ENCODE data around the gene ANTXR1. TPM values are rescaled to one million over a fixed set of nuclear protein-coding genes. Genes with fewer than 3 reads are reported as not detected.

ANTXR1 gene
- total and polyA plus RNA-seq, 5 donors from 2014 or later = not detected

DNA sequence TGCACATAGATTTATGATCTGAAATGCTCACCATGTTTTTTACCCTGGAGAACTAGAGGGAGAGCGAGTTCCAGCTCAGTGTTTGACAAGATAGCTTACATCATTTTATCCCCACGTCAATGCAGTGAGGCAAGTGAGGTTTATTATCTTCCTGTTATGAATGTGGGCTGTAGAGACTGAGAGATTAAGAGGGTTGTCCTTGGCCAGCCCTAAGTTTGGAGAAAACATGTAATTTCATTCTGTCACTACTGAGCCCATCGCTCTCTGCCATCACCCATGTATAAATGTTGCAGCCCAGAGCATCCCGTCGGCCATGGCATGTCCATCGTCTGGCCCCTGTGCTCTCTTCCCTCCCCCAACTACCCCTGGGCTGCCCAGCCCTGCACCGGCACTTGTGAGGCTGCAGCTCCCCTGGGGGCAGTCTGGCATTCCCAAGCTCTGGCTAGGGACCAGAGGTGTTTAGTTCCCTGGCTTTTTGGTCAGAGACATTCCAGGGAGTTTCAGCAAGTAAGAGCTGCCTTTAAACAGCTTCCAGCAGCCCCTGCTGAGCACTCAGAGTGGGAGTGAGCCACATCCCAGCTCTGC is 136.7 kb downstream of the ANTXR1 start:
- H3K36me3 Mint-ChIP-seq = no peaks in the 10 kb centered on the region
- no peaks in the 10 kb centered on the region for H3K9me3 Mint-ChIP-seq
- no peaks in the 10 kb centered on the region for H3K4me1 ChIP-seq (ENCODE audit: control insufficient read depth, insufficient read depth, low read length, poor library complexity, severe bottlenecking)
- no peak overlapping the region for H3K27ac Mint-ChIP-seq
- H3K9me3 ChIP-seq (ENCODE audit: control insufficient read depth in 2 of 2, low read length in 2 of 2) = no peaks in the 10 kb centered on the region
- no peak for ATAC-seq (ENCODE audit: low read depth in 2 of 2)
- no peaks in the 10 kb centered on the region for H3K27me3 ChIP-seq (ENCODE audit: control insufficient read depth, insufficient read depth, low read length)
- DNase-seq = no peak
- H3K4me1 Mint-ChIP-seq = no peaks in the 10 kb centered on the region
- H3K36me3 ChIP-seq (ENCODE audit: control insufficient read depth, insufficient read depth, low read length) = no peaks in the 10 kb centered on the region
- no peak overlapping the region for H3K4me3 Mint-ChIP-seq
- no peak overlapping the region for H3K27ac ChIP-seq (ENCODE audit: insufficient read depth, low read length, poor library complexity, severe bottlenecking)
- no peaks in the 10 kb centered on the region for H3K27me3 Mint-ChIP-seq
- H3K4me3 ChIP-seq (ENCODE audit: low read depth, low read length) = no peak overlapping the region

- Mint-ChIP-seq H3K36me3 (no peaks in the 10 kb centered on the region), H3K9me3 (peaks cover 0 to 2% (median 0%) of the 10 kb centered on the region in 7 donors), H3K27me3 (no peaks in the 10 kb centered on the region), H3K4me1 (no peaks in the 10 kb centered on the region), H3K4me3 (no peak overlapping the region), H3K27ac (no peak overlapping the region)
- H3K36me3 ChIP-seq (ENCODE audit: control insufficient read depth, insufficient read depth, low read length) = no peaks in the 10 kb centered on the region
- DNase-seq = no peak
- no peak overlapping the region for H3K27ac ChIP-seq (ENCODE audit: insufficient read depth, low read length, poor library complexity, severe bottlenecking)
- no peak for ATAC-seq (ENCODE audit: low read depth in 2 of 2)
- no peaks in the 10 kb centered on the region for H3K4me1 ChIP-seq (ENCODE audit: control insufficient read depth, insufficient read depth, low read length, poor library complexity, severe bottlenecking)
- H3K4me3 ChIP-seq (ENCODE audit: low read depth, low read length) = no peak overlapping the region
- no peaks in the 10 kb centered on the region for H3K9me3 ChIP-seq (ENCODE audit: control insufficient read depth in 2 of 2, low read length in 2 of 2)
- H3K27me3 ChIP-seq (ENCODE audit: control insufficient read depth, insufficient read depth, low read length) = no peaks in the 10 kb centered on the region
Observed at GRCh38 chr2:69151931-69152330, 139.0 kb downstream of the ANTXR1 start.

DNA sequence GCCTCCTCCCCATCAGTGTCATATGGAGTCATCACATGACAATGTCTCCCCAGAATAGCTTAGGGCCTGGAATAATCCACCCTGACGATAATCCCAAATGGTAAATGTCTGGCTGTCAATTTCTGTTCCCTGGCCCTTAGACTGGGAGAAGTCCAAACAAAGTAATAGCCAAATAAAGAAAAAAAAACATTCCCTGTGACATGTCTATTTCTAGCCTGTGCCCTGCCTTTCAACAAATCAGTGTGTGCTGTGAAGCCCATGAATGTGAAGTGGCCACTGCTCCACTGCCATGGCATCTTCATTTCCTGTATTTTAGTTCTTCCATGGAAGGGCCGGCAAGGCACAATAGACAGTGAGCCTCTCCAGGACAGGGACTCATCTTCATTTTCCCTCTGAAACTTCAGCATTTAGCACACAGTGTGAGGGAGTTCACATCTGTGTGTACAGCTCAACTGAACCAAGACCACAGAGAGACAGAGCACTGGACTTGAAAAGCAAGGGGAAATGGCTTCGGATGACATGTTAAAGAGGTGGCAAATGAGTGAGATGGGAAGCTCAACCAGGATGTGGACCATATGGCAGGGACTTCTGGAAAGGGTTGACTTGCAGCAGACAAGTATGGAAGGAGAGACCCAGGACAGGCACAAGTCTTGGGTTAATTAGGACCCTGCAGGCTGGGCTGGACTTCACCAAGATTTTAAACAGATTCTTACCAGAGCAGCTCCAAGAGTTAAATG is 140.0 kb downstream of the ANTXR1 start:
- H3K27me3 ChIP-seq (ENCODE audit: control insufficient read depth, insufficient read depth, low read length) = no peaks in the 10 kb centered on the region
- no peak for DNase-seq
- H3K4me3 ChIP-seq (ENCODE audit: low read depth, low read length) = no peak overlapping the region
- H3K36me3 ChIP-seq (ENCODE audit: control insufficient read depth, insufficient read depth, low read length) = no peaks in the 10 kb centered on the region
- Mint-ChIP-seq H3K4me1 (no peaks in the 10 kb centered on the region), H3K9me3 (peaks cover 0 to 2% (median 0%) of the 10 kb centered on the region in 7 donors), H3K36me3 (no peaks in the 10 kb centered on the region), H3K4me3 (no peak overlapping the region), H3K27me3 (no peaks in the 10 kb centered on the region), H3K27ac (no peak overlapping the region)
- no peak overlapping the region for H3K27ac ChIP-seq (ENCODE audit: insufficient read depth, low read length, poor library complexity, severe bottlenecking)
- H3K4me1 ChIP-seq (ENCODE audit: control insufficient read depth, insufficient read depth, low read length, poor library complexity, severe bottlenecking) = no peaks in the 10 kb centered on the region
- H3K9me3 ChIP-seq (ENCODE audit: control insufficient read depth in 2 of 2, low read length in 2 of 2) = no peaks in the 10 kb centered on the region
- ATAC-seq (ENCODE audit: low read depth in 2 of 2) = no peak

DNA sequence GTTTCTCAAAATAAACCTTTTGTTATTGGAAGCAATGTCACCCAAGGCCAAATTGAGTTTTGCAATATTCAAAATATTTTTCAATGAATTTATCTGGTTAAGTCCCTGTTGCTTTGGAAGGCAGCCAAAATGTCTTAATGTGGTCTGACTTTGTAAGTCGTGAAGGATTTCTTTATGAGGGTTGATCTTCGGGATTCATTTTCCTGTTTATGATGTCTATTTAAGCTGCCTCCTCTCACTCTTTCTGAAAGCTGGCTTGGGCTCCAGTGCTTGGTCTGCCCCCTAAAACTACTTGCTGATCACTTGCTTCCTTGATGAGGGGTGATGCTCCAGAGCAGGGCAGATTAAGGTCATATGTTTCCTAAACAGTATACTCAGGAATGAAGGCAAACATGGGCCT is 141.1 kb downstream of the ANTXR1 start:
- Mint-ChIP-seq H3K4me3 (no peak overlapping the region), H3K36me3 (no peaks in the 10 kb centered on the region), H3K27ac (no peak overlapping the region), H3K27me3 (no peaks in the 10 kb centered on the region), H3K9me3 (peaks cover 0 to 2% (median 0%) of the 10 kb centered on the region in 7 donors), H3K4me1 (no peaks in the 10 kb centered on the region)
- H3K36me3 ChIP-seq (ENCODE audit: control insufficient read depth, insufficient read depth, low read length) = no peaks in the 10 kb centered on the region
- H3K27me3 ChIP-seq (ENCODE audit: control insufficient read depth, insufficient read depth, low read length) = peaks cover 5% of the 10 kb centered on the region
- H3K27ac ChIP-seq (ENCODE audit: insufficient read depth, low read length, poor library complexity, severe bottlenecking) = no peak overlapping the region
- ATAC-seq (ENCODE audit: low read depth in 2 of 2) = no peak
- H3K4me3 ChIP-seq (ENCODE audit: low read depth, low read length) = no peak overlapping the region
- no peaks in the 10 kb centered on the region for H3K4me1 ChIP-seq (ENCODE audit: control insufficient read depth, insufficient read depth, low read length, poor library complexity, severe bottlenecking)
- no peak for DNase-seq
- no peaks in the 10 kb centered on the region for H3K9me3 ChIP-seq (ENCODE audit: control insufficient read depth in 2 of 2, low read length in 2 of 2)

- H3K9me3 Mint-ChIP-seq = peaks cover 0 to 4% (median 0%) of the 10 kb centered on the region in 7 donors
- Histone ChIP-seq H3K36me3 (ENCODE audit: control insufficient read depth, insufficient read depth, low read length) (no peaks in the 10 kb centered on the region), H3K9me3 (ENCODE audit: control insufficient read depth in 2 of 2, low read length in 2 of 2) (no peaks in the 10 kb centered on the region), H3K4me3 (ENCODE audit: low read depth, low read length) (no peak overlapping the region), H3K4me1 (ENCODE audit: control insufficient read depth, insufficient read depth, low read length, poor library complexity, severe bottlenecking) (no peaks in the 10 kb centered on the region), H3K27me3 (ENCODE audit: control insufficient read depth, insufficient read depth, low read length) (peaks cover 7% of the 10 kb centered on the region), H3K27ac (ENCODE audit: insufficient read depth, low read length, poor library complexity, severe bottlenecking) (no peak overlapping the region)
- peaks cover 0 to 2% (median 0%) of the 10 kb centered on the region in 4 donors for H3K4me1 Mint-ChIP-seq
- ATAC-seq (ENCODE audit: low read depth in 2 of 2) = no peak
- no peak overlapping the region for H3K27ac Mint-ChIP-seq
- no peaks in the 10 kb centered on the region for H3K36me3 Mint-ChIP-seq
- no peak for DNase-seq
- no peaks in the 10 kb centered on the region for H3K27me3 Mint-ChIP-seq
- H3K4me3 Mint-ChIP-seq = no peak overlapping the region
Observed at GRCh38 chr2:69156624-69157023, 143.6 kb downstream of the ANTXR1 start.

DNA sequence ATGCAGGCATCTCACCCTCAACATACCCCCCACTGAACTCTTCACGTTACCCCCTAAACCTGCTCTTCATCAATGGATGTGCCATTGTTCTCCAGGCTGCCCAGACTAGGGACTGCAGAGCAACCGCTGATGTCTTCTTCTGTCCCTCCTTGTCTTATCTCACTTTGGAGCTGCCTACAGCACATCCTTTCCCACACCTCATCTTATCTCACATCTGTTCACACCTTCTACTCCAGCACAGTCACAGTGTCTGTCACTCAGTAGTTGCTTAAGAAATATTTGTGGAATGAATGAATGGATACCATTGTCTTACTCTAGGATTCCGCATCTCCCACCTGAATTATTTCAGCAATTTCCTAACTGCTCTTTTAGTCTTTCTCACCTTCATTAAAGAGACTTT is 144.5 kb downstream of the ANTXR1 start:
- Histone ChIP-seq H3K36me3 (ENCODE audit: control insufficient read depth, insufficient read depth, low read length) (no peaks in the 10 kb centered on the region), H3K27ac (ENCODE audit: insufficient read depth, low read length, poor library complexity, severe bottlenecking) (no peak overlapping the region), H3K4me3 (ENCODE audit: low read depth, low read length) (no peak overlapping the region), H3K9me3 (ENCODE audit: control insufficient read depth in 2 of 2, low read length in 2 of 2) (no peaks in the 10 kb centered on the region), H3K4me1 (ENCODE audit: control insufficient read depth, insufficient read depth, low read length, poor library complexity, severe bottlenecking) (no peaks in the 10 kb centered on the region), H3K27me3 (ENCODE audit: control insufficient read depth, insufficient read depth, low read length) (peaks cover 7% of the 10 kb centered on the region)
- Mint-ChIP-seq H3K4me3 (no peak overlapping the region), H3K4me1 (peaks cover 0 to 2% (median 0%) of the 10 kb centered on the region in 4 donors), H3K27ac (no peak overlapping the region), H3K9me3 (peaks cover 0 to 4% (median 0%) of the 10 kb centered on the region in 7 donors), H3K36me3 (no peaks in the 10 kb centered on the region), H3K27me3 (no peaks in the 10 kb centered on the region)
- no peak for ATAC-seq (ENCODE audit: low read depth in 2 of 2)
- DNase-seq = no peak

- Mint-ChIP-seq H3K36me3 (no peaks in the 10 kb centered on the region), H3K4me3 (no peak overlapping the region), H3K4me1 (peaks cover 0 to 2% (median 0%) of the 10 kb centered on the region in 4 donors), H3K9me3 (peaks cover 0 to 3% (median 0%) of the 10 kb centered on the region in 7 donors), H3K27me3 (peaks cover 6% of the 10 kb centered on the region), H3K27ac (no peak overlapping the region)
- H3K27ac ChIP-seq (ENCODE audit: insufficient read depth, low read length, poor library complexity, severe bottlenecking) = no peak overlapping the region
- ATAC-seq (ENCODE audit: low read depth in 2 of 2) (no peak), DNase-seq (no peak)
- no peaks in the 10 kb centered on the region for H3K36me3 ChIP-seq (ENCODE audit: control insufficient read depth, insufficient read depth, low read length)
- H3K4me3 ChIP-seq (ENCODE audit: low read depth, low read length) = no peak overlapping the region
- H3K4me1 ChIP-seq (ENCODE audit: control insufficient read depth, insufficient read depth, low read length, poor library complexity, severe bottlenecking) = no peaks in the 10 kb centered on the region
- H3K27me3 ChIP-seq (ENCODE audit: control insufficient read depth, insufficient read depth, low read length) = peaks cover 12% of the 10 kb centered on the region
- no peaks in the 10 kb centered on the region for H3K9me3 ChIP-seq (ENCODE audit: control insufficient read depth in 2 of 2, low read length in 2 of 2)
Observed at GRCh38 chr2:69159986-69160385, 147.0 kb downstream of the ANTXR1 start.

DNA sequence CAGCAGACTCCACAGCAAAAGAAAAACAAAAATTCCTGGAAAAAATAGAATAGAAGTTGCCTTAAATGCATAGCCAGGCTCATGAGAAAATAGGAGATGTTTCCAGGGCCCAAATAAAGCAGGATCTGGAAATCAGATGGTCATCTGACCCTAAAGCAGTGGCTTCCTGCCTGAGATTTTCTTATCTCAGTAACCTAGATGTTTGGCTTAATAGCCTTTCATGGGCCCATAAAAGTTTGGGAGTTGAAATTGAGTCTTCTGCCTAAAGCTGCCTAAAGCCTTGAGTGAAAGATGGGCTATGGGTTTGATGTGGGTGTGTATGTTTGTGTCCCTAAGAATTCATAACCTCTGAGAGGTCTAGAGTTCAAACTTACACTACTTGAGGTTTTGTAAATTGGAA is 149.1 kb downstream of the ANTXR1 start:
- no peak for DNase-seq
- no peaks in the 10 kb centered on the region for H3K4me1 ChIP-seq (ENCODE audit: control insufficient read depth, insufficient read depth, low read length, poor library complexity, severe bottlenecking)
- peaks cover 6% of the 10 kb centered on the region for H3K27me3 Mint-ChIP-seq

More for the DNA sequence above, 149.1 kb downstream of the ANTXR1 start:
- Mint-ChIP-seq H3K27ac (no peak overlapping the region), H3K4me1 (peaks cover 0 to 2% (median 0%) of the 10 kb centered on the region in 4 donors), H3K36me3 (no peaks in the 10 kb centered on the region), H3K4me3 (no peak overlapping the region), H3K9me3 (peaks cover 0 to 2% (median 0%) of the 10 kb centered on the region in 7 donors)
- no peak for ATAC-seq (ENCODE audit: low read depth in 2 of 2)
- Histone ChIP-seq H3K9me3 (ENCODE audit: control insufficient read depth in 2 of 2, low read length in 2 of 2) (no peaks in the 10 kb centered on the region), H3K36me3 (ENCODE audit: control insufficient read depth, insufficient read depth, low read length) (no peaks in the 10 kb centered on the region), H3K27me3 (ENCODE audit: control insufficient read depth, insufficient read depth, low read length) (peaks cover 12% of the 10 kb centered on the region), H3K27ac (ENCODE audit: insufficient read depth, low read length, poor library complexity, severe bottlenecking) (no peak overlapping the region), H3K4me3 (ENCODE audit: low read depth, low read length) (no peak overlapping the region)

Data from CD4-positive, CD25-positive, alpha-beta regulatory T cell (primary cell).